HepG2 (cell line): ENCODE data around the gene IVD. TPM values are rescaled to one million over a fixed set of nuclear protein-coding genes. Genes with fewer than 3 reads are reported as not detected.

Source experiments
- ARNT2 ChIP-seq: sonication (generic); formaldehyde crosslinking; IDR thresholded peaks from 2 replicates; pipeline ENCODE4 v1.8.0; 2022; ENCODE audit warnings: mild to moderate bottlenecking, low read depth, missing genetic modification reagents, moderate library complexity
- CREB1 ChIP-seq, 2 experiments: fragments of 450-650 bp in 1 of 2; IDR thresholded peaks; 2 replicates each; pipeline ENCODE4 v1.6.1; 2016 to 2017; ENCODE audit warnings: control low read depth in 1 of 2, mild to moderate bottlenecking in 1 of 2, missing compliant biosample characterization in 1 of 2, missing genetic modification characterization in 1 of 2
- DR1 ChIP-seq: sonication (generic); formaldehyde crosslinking; IDR thresholded peaks from 2 replicates; pipeline ENCODE4 v1.8.0; 2021; ENCODE audit warnings: mild to moderate bottlenecking, missing genetic modification reagents, inconsistent platforms
- E2F5 ChIP-seq: sonication (generic); formaldehyde crosslinking; conservative IDR thresholded peaks from 2 replicates; pipeline ENCODE4 v1.4.0; 2020; ENCODE audit warnings: missing genetic modification reagents
- EED ChIP-seq: sonication (generic); formaldehyde crosslinking; IDR thresholded peaks from 2 replicates; pipeline ENCODE4 v1.5.0; 2020; ENCODE audit warnings: mild to moderate bottlenecking, missing genetic modification reagents
- EP300 ChIP-seq, 3 experiments: sonication (generic) in 1 of 3; formaldehyde crosslinking in 1 of 3; IDR thresholded peaks; 2 replicates each; pipeline versions ENCODE4 v1.5.1 to v1.6.1; 2011 to 2020; ENCODE audit warnings: low read depth in 2 of 3, low read length in 2 of 3, borderline replicate concordance in 1 of 3, improper control_type of control experiment in 1 of 3, mild to moderate bottlenecking in 1 of 3, missing genetic modification reagents in 1 of 3, moderate library complexity in 1 of 3
- KMT2A ChIP-seq: sonication (generic); formaldehyde crosslinking; IDR thresholded peaks from 2 replicates; pipeline ENCODE4 v1.4.0; 2020; ENCODE audit warnings: missing genetic modification reagents
- MBNL3 ChIP-seq: fragments of 250-450 bp; sonication (Bioruptor Pico); conservative IDR thresholded peaks from 2 replicates; pipeline ENCODE4 v1.8.0; 2022; ENCODE audit warnings: mild to moderate bottlenecking, inconsistent platforms
- PHF8 ChIP-seq: sonication (generic); formaldehyde crosslinking; IDR thresholded peaks from 2 replicates; pipeline ENCODE4 v1.5.0; 2020; ENCODE audit warnings: missing genetic modification reagents
- SAFB2 ChIP-seq: sonication (generic); formaldehyde crosslinking; IDR thresholded peaks from 2 replicates; pipeline ENCODE4 v1.5.1; 2020; ENCODE audit warnings: missing genetic modification reagents, low read depth, mild to moderate bottlenecking, borderline replicate concordance
- SOX6 ChIP-seq, 2 experiments: fragments of 450-650 bp in 1 of 2; sonication (generic) in 1 of 2; formaldehyde crosslinking in 1 of 2; IDR thresholded peaks; 2 replicates each; pipeline versions ENCODE4 v1.4.0 to v1.6.1; 2017 to 2020; ENCODE audit warnings: antibody characterized with exemption in 1 of 2, mild to moderate bottlenecking in 1 of 2, missing genetic modification reagents in 1 of 2
- YEATS2 ChIP-seq: sonication (generic); formaldehyde crosslinking; IDR thresholded peaks from 2 replicates; pipeline ENCODE4 v1.4.0; 2020; ENCODE audit warnings: missing genetic modification reagents, borderline replicate concordance
- ZFX ChIP-seq: sonication (generic); formaldehyde crosslinking; IDR thresholded peaks from 2 replicates; pipeline ENCODE4 v1.4.0; 2020; ENCODE audit warnings: mild to moderate bottlenecking, low read depth, missing genetic modification reagents, moderate library complexity
- ZMAT3 ChIP-seq: sonication (generic); formaldehyde crosslinking; conservative IDR thresholded peaks from 2 replicates; pipeline ENCODE4 v1.7.0; 2021; ENCODE audit warnings: missing genetic modification reagents
- ZNF101 ChIP-seq: sonication (generic); formaldehyde crosslinking; IDR thresholded peaks from 2 replicates; pipeline ENCODE4 v1.4.0; 2020; ENCODE audit warnings: mild to moderate bottlenecking, low read depth, missing genetic modification reagents, borderline replicate concordance
- ZNF263 ChIP-seq: sonication (generic); formaldehyde crosslinking; IDR thresholded peaks from 2 replicates; pipeline ENCODE4 v1.4.0; 2020; ENCODE audit warnings: missing genetic modification reagents
- ZNF687 ChIP-seq: sonication (generic); formaldehyde crosslinking; IDR thresholded peaks from 2 replicates; pipeline ENCODE4 v1.5.1; 2020; ENCODE audit warnings: mild to moderate bottlenecking, missing genetic modification reagents, moderate library complexity
- ZNF770 ChIP-seq: sonication (generic); formaldehyde crosslinking; IDR thresholded peaks from 2 replicates; pipeline ENCODE4 v1.5.0; 2020; ENCODE audit warnings: mild to moderate bottlenecking, missing genetic modification reagents
- polyA plus RNA-seq, 8 experiments: library from polyadenylated mRNA; depleted of rRNA in 3 of 8; stranded (reverse) in 7 of 8; unstranded in 1 of 8; fragments of >200 nt; fragmentation: Illumina TruSeq in 4 of 8; extraction: Trizol in 4 of 8; gene quantifications; 2 replicates each; pipeline versions ENCODE4 v1.2.1 to v1.2.3, GENCODE V29; 2011 to 2016; ENCODE audit warnings: low read depth in 4 of 8, missing spikeins in 1 of 8, mixed read lengths in 1 of 8; ENCODE audit not compliant: insufficient read depth in 1 of 8
- total RNA-seq, 5 experiments: library from RNA; depleted of rRNA; stranded (reverse); fragments of >200 nt; fragmentation: Illumina TruSeq; extraction: Trizol; gene quantifications; 2 replicates each; pipeline ENCODE4 v1.2.3, GENCODE V29; 2016; ENCODE audit warnings: low read depth in 1 of 5

The IVD gene
- total and polyA plus RNA-seq, 2 of the 13 experiments (the other 11 are each of a cell fraction or from before 2014, with no cell fraction given) = 48.0 to 53.9 TPM

- peak; percentile 95 for TF ChIP-seq ZNF687 (CRISPR knock-in tag)
- peak; percentile 99 for TF ChIP-seq PHF8 (CRISPR knock-in tag)
- peak; percentile 83; the same call in 1 of the 2 replicates for TF ChIP-seq ZNF263 (CRISPR knock-in tag)
- no peak for TF ChIP-seq SOX6 (IDR thresholded peaks at IDR 0.05)
- TF ChIP-seq SOX6 (CRISPR knock-in tag; IDR thresholded peaks at IDR 0.05) = peak; percentile 43; the same call in 1 of the 2 replicates
- peak; percentile 55; the same call in 1 of the 2 replicates for TF ChIP-seq E2F5 (CRISPR knock-in tag)
- peak; percentile 55; the same call in 1 of the 2 replicates for TF ChIP-seq EED (CRISPR knock-in tag)
- 0 out of 4 replicates have a peak, but pooled peaks of 1 of the 2 experiments have one; percentile 36 for TF ChIP-seq EP300 (IDR thresholded peaks at IDR 0.05; ENCODE audit: low read depth in 2 of 2, low read length in 2 of 2)
- no peak for TF ChIP-seq EP300 (CRISPR knock-in tag; IDR thresholded peaks at IDR 0.05; ENCODE audit: borderline replicate concordance)
- peak; percentile 91 for TF ChIP-seq ZMAT3 (CRISPR knock-in tag)
- peak; percentile 82 for TF ChIP-seq ZNF770 (CRISPR knock-in tag)
- 0 out of 2 replicates have a peak, but pooled peaks have one; percentile 26 for TF ChIP-seq CREB1 (IDR thresholded peaks at IDR 0.05)
- TF ChIP-seq CREB1 (CRISPR knock-in tag; IDR thresholded peaks at IDR 0.05) = no peak; the same call in none of the 2 replicates
- TF ChIP-seq ZFX (CRISPR knock-in tag) = peak; percentile 99
- peak; percentile 84 for TF ChIP-seq ARNT2 (CRISPR knock-in tag)
- peak; percentile 92 for TF ChIP-seq SAFB2 (CRISPR knock-in tag)
- TF ChIP-seq DR1 (CRISPR knock-in tag) = peak; percentile 72
- no peak for TF ChIP-seq MBNL3 (CRISPR knock-in tag)
- no peak for TF ChIP-seq ZNF101 (CRISPR knock-in tag)
- TF ChIP-seq KMT2A = peak; percentile 67; the same call in 1 of the 2 replicates
- TF ChIP-seq YEATS2 (CRISPR knock-in tag) = peak; percentile 65
Measured at GRCh38 chr15:40405501-40406381, at the start of gene IVD (continued).
